Measurements from ENCODE around the gene ZFP42. TPM values are rescaled to one million over a fixed set of nuclear protein-coding genes. Genes with fewer than 3 reads are reported as not detected.
A peak's percentile ranks its signal among the peaks of the same experiment; 100 is the strongest.
"Not testable (repeated sequence)": the region's sequence is repeated elsewhere in the genome, so short reads cannot be mapped to it uniquely, and the experiment has no call there.

Gene ZFP42
- total RNA-seq, 1 donor from 2014 or later, result 0.72 TPM

DNA sequence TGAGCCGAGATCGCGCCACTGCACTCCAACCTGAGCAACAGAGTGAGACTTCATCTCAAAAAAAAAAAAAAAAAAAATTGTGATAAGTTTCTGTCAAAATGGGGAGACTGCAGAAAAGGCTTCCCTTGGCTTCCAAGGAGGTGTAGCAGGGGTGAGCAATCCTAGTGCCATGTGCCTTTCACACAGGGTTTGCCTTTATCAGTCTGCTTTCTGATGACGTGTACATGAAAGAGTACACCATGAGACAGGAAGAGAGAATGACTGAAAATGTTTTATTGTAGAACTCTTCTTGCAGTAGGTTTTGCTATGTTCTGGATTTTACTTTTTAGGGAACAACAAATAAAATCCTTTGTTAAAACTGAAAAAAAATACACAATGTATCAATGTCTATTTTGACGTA, 23.4 kb upstream of the ZFP42 start:
- peaks cover 4% of the 10 kb centered on the region for H3K9me3 Mint-ChIP-seq
- no peak overlapping the region for H3K4me3 Mint-ChIP-seq
- peaks cover 17% of the 10 kb centered on the region for H3K4me1 Mint-ChIP-seq
- no peak for DNase-seq (ENCODE audit: low read depth, low spot score)
- H3K27ac Mint-ChIP-seq (ENCODE audit: unreplicated experiment), result no peak overlapping the region
- H3K27me3 Mint-ChIP-seq (ENCODE audit: low read depth), result no peaks in the 10 kb centered on the region
- TF ChIP-seq, protein P1, sequence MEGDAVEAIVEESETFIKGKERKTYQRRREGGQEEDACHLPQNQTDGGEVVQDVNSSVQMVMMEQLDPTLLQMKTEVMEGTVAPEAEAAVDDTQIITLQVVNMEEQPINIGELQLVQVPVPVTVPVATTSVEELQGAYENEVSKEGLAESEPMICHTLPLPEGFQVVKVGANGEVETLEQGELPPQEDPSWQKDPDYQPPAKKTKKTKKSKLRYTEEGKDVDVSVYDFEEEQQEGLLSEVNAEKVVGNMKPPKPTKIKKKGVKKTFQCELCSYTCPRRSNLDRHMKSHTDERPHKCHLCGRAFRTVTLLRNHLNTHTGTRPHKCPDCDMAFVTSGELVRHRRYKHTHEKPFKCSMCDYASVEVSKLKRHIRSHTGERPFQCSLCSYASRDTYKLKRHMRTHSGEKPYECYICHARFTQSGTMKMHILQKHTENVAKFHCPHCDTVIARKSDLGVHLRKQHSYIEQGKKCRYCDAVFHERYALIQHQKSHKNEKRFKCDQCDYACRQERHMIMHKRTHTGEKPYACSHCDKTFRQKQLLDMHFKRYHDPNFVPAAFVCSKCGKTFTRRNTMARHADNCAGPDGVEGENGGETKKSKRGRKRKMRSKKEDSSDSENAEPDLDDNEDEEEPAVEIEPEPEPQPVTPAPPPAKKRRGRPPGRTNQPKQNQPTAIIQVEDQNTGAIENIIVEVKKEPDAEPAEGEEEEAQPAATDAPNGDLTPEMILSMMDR (conservative IDR thresholded peaks at IDR 0.05), result no peak
- H3K36me3 Mint-ChIP-seq (ENCODE audit: low read depth), result no peaks in the 10 kb centered on the region

DNA sequence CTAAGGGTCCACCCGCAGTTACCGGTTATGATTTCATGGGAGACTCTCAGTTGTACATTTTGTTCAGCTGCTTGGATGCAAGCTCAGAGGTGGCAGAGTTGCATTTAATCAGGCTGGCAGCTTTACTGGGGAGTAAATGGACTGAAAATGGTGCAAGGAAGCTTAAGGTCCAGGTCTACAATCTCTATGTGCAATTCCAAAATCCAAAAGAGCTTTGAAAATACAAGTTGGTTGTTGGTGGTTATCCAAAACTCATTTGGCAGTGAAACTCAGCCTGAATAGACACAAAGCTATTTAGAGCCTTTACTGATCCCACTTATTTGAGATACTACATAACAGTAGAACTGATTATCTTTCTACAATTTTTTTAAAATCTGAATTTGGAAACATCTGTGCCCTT, 11.8 kb upstream of the ZFP42 start:
- Mint-ChIP-seq H3K27me3 (ENCODE audit: low read depth) (no peaks in the 10 kb centered on the region), H3K9me3 (no peaks in the 10 kb centered on the region), H3K27ac (ENCODE audit: unreplicated experiment) (no peak overlapping the region), H3K36me3 (ENCODE audit: low read depth) (no peaks in the 10 kb centered on the region), H3K4me1 (no peaks in the 10 kb centered on the region), H3K4me3 (no peak overlapping the region)
- TF ChIP-seq, protein P1 (conservative IDR thresholded peaks at IDR 0.05), result no peak
- no peak for DNase-seq (ENCODE audit: low read depth, low spot score)

DNA sequence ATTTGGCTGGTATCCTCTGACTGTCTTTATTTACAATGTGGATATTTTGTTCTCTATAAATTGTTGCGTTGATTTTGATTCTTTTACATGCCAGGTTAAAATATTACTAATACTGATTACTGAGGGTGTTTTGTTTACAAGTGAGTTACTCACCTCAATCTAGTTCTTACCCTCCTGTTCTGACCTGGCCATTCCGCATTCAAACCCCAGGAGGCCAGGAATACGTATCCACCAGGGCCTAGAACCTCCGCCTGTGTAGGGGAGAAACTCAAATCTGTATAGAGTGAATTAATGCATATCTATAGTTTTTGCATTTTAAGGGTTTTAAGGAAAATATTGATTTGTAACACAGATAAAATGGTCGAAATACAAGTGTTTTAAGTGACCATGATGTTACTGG, 2.6 kb upstream of the ZFP42 start:
- no peak for DNase-seq (ENCODE audit: low read depth, low spot score)
- H3K4me3 Mint-ChIP-seq, result no peak overlapping the region
- TF ChIP-seq, protein P1 (conservative IDR thresholded peaks at IDR 0.05), result no peak
- H3K27ac Mint-ChIP-seq (ENCODE audit: unreplicated experiment), result no peak overlapping the region
- peaks cover 17% of the 10 kb centered on the region for H3K4me1 Mint-ChIP-seq
- H3K27me3 Mint-ChIP-seq (ENCODE audit: low read depth), result peaks cover 41% of the 10 kb centered on the region
- peaks cover 11% of the 10 kb centered on the region for H3K9me3 Mint-ChIP-seq
- peaks cover 14% of the 10 kb centered on the region for H3K36me3 Mint-ChIP-seq (ENCODE audit: low read depth)

DNA sequence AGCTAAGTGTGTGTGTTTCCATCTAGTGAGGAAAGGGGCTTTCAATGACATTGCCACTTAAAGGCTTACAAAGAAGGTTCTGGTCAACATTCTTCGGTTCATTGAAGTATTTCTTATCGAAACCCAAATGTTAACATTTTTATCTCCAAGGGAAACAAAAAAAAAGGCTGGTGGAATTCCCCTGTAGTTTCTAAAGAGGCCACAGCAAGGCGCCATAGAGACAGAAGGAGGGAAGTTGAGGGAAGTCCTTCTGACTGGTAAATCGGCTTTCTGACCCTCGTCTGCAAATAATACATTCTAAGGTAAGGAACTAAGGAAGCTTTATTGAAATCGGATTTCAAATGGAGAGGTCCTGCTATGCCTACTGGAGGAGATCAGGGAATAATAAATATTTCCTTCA, 1.7 kb upstream of the ZFP42 start:
- peaks cover 41% of the 10 kb centered on the region for H3K27me3 Mint-ChIP-seq (ENCODE audit: low read depth)
- peak; percentile 30 for DNase-seq (ENCODE audit: low read depth, low spot score)
- H3K36me3 Mint-ChIP-seq (ENCODE audit: low read depth), result peaks cover 14% of the 10 kb centered on the region
- H3K9me3 Mint-ChIP-seq, result peaks cover 11% of the 10 kb centered on the region
- TF ChIP-seq, protein P1 (conservative IDR thresholded peaks at IDR 0.05), result peak; percentile 66
- peaks cover 17% of the 10 kb centered on the region for H3K4me1 Mint-ChIP-seq
- H3K27ac Mint-ChIP-seq (ENCODE audit: unreplicated experiment), result no peak overlapping the region
- H3K4me3 Mint-ChIP-seq, result no peak overlapping the region

DNA sequence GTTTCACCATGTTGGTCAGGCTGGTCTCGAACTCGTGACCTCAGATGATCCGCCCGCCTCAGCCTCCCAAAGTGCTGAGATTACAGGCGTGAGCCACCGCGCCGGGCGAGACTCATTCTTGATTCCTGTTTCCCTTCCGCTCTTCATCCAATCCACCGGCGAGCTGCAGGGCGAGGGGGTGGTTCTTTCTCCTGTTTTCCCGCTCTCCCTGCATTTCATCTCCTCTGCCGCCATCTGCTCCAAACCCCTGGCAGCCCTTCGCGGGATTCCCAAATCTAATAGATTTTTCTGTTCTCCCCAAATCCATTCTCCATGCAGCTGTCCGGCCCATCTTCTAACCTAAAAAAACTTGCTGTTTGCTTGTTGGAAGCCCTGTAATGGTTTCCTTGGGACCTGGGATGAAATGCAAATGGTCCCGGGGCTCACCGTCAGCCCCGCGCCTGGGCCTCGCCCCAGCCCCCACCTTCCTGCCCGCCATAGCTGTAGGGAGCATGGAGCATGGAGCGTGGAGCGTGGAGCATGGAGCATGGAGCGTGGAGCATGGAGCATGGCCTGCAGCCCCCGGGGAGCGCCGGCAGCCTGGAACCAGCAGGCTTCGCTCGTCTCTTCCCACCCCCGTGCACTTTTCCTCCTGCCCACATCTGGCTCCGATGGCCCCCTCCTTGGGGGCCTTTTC, 1.1 kb downstream of the ZFP42 start:
- Mint-ChIP-seq H3K36me3 (ENCODE audit: low read depth) (peaks cover 14% of the 10 kb centered on the region), H3K27me3 (ENCODE audit: low read depth) (peaks cover 44% of the 10 kb centered on the region), H3K9me3 (peaks cover 9% of the 10 kb centered on the region), H3K27ac (ENCODE audit: unreplicated experiment) (peak overlapping the region; percentile 19), H3K4me3 (peak overlapping the region; percentile 73), H3K4me1 (peaks cover 17% of the 10 kb centered on the region)
- TF ChIP-seq, protein P1 (conservative IDR thresholded peaks at IDR 0.05), result no peak
- no peak for DNase-seq (ENCODE audit: low read depth, low spot score)

DNA sequence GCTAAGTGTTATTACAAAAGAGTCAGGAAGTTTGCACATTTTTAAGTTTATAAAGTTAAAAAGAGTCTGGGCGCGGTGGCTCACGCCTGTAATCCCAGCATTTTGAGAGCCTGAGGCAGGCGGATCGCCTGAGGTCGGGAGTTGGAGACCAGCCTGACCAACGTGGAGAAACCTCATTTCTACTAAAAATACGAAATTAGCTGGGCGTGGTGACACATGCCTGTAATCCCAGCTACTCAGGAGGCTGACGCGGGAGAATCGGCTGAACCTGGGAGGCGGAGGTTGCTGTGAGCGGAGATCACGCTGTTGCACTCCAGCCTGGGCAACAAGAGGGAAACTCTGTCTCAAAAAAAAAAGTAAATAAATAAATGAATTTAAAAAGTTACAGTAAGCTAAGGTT, 2.4 kb downstream of the ZFP42 start:
- H3K4me3 Mint-ChIP-seq, result not testable (repeated sequence)

More for the DNA sequence above, 2.4 kb downstream of the ZFP42 start:
- Mint-ChIP-seq H3K36me3 (ENCODE audit: low read depth) (peaks cover 14% of the 10 kb centered on the region), H3K4me1 (peaks cover 17% of the 10 kb centered on the region), H3K27me3 (ENCODE audit: low read depth) (peaks cover 44% of the 10 kb centered on the region)
- not testable (repeated sequence) for H3K27ac Mint-ChIP-seq (ENCODE audit: unreplicated experiment); DNase-seq (ENCODE audit: low read depth, low spot score); H3K9me3 Mint-ChIP-seq
